GM12878 (cell line): ENCODE data around the gene HMGB1. TPM values are rescaled to one million over a fixed set of nuclear protein-coding genes. Genes with fewer than 3 reads are reported as not detected.

ENCODE experiments used
- ATAC-seq: fragments of 200-7000 bp; cut with Tn5 transposase; 3 replicates; pipeline ENCODE4 v1.9.1; 2020; ENCODE audit warnings: mild to moderate bottlenecking, moderate library complexity
- BruUV-seq: library from RNA; stranded (reverse); fragments of 400-500 nt; replicated peaks from 2 replicates; lab custom pipeline; 2021; lab: Mats Ljungman, UMichigan
- CTCF ChIA-PET: fragments of 300-600 bp; sonication (Branson Sonifier 250); formaldehyde crosslinking; extraction: SDS; loops from one replicate; lab custom pipeline; 2021; ENCODE audit warnings: inconsistent platforms; lab: Yijun Ruan, JAX
- POLR2A ChIA-PET: fragments of 350-600 bp; formaldehyde crosslinking; extraction: SDS; loops from one replicate; lab custom pipeline; 2021; ENCODE audit warnings: inconsistent platforms; lab: Charles Lee
- RAD21 ChIA-PET: fragments of 300-600 bp; sonication (Branson Sonifier 250); formaldehyde crosslinking; loops from one replicate; lab custom pipeline; 2023; ENCODE audit warnings: antibody characterized with exemption; ENCODE audit not compliant: unreplicated experiment; lab: Charles Lee
- SMC1A ChIA-PET: fragments of 300-600 bp; sonication (Branson Sonifier 250); formaldehyde crosslinking; loops from one replicate; lab custom pipeline; 2023; ENCODE audit not compliant: unreplicated experiment, uncharacterized antibody; lab: Charles Lee
- DNase-seq: peaks from one replicate; pipeline ENCODE4 v3.0.0-alpha.2; 2011; ENCODE audit warnings: low read depth, low spot score
- FAIRE-seq: peaks from 3 replicates; lab custom pipeline; 2011; peaks lifted over from hg19 to GRCh38; lab: Jason Lieb, UNC
- H2AFZ ChIP-seq: 2 replicates; pipeline ENCODE4 v1.6.0; 2011; ENCODE audit warnings: low read depth, low read length, control low read depth; ENCODE audit not compliant: control insufficient read depth
- H3K27ac ChIP-seq: 2 replicates; pipeline ENCODE4 v1.5.1; 2011; ENCODE audit warnings: control low read depth; ENCODE audit not compliant: control insufficient read depth, insufficient read depth
- H3K27me3 ChIP-seq, 2 experiments: replicated peaks in 1 of 2; 2 replicates each; pipeline versions ENCODE4 v1.6.0 to v1.6.1; 2011; ENCODE audit warnings: low read length in 1 of 2; ENCODE audit not compliant: control insufficient read depth in 2 of 2, insufficient read depth in 2 of 2
- H3K36me3 ChIP-seq, 2 experiments: 2 replicates each; pipeline ENCODE4 v1.5.1; 2011; ENCODE audit warnings: low read length in 1 of 2; ENCODE audit not compliant: control insufficient read depth in 2 of 2, insufficient read depth in 2 of 2
- H3K4me1 ChIP-seq: 2 replicates; pipeline ENCODE4 v1.6.1; 2011; ENCODE audit warnings: mild to moderate bottlenecking, low read length, moderate library complexity, mixed read lengths; ENCODE audit not compliant: control insufficient read depth, insufficient read depth
- H3K4me2 ChIP-seq: 2 replicates; pipeline ENCODE4 v1.6.0; 2011; ENCODE audit warnings: control low read depth; ENCODE audit not compliant: control insufficient read depth, insufficient read depth
- H3K4me3 ChIP-seq: fragments of 200-600 bp; sonication (generic); 2 replicates; pipeline ENCODE4 v1.5.1; 2016
- H3K79me2 ChIP-seq: 2 replicates; pipeline ENCODE4 v1.6.0; 2011; ENCODE audit warnings: low read length; ENCODE audit not compliant: control insufficient read depth, insufficient read depth
- H3K9ac ChIP-seq: 2 replicates; pipeline ENCODE4 v1.8.0; 2011; ENCODE audit warnings: low read length, control low read depth, mixed read lengths; ENCODE audit not compliant: control insufficient read depth, insufficient read depth
- H3K9me3 ChIP-seq: replicated peaks from 3 replicates; pipeline ENCODE4 v1.5.1; 2011; ENCODE audit warnings: mild to moderate bottlenecking, low read length; ENCODE audit not compliant: control insufficient read depth, insufficient read depth
- H4K20me1 ChIP-seq: 2 replicates; pipeline ENCODE4 v1.6.0; 2011; ENCODE audit not compliant: control insufficient read depth, insufficient read depth
- ATF2 ChIP-seq: IDR thresholded peaks from 2 replicates; pipeline ENCODE4 v1.6.1; 2012; ENCODE audit warnings: low read length, inconsistent platforms
- CEBPB ChIP-seq, 2 experiments: fragments of 150-350 bp in 1 of 2; IDR thresholded peaks; 2 replicates each; pipeline ENCODE4 v1.6.1; 2012 to 2014; ENCODE audit warnings: low read depth in 2 of 2, low read length in 2 of 2, borderline replicate concordance in 1 of 2, inconsistent platforms in 1 of 2
- CUX1 ChIP-seq: IDR thresholded peaks from 2 replicates; pipeline ENCODE4 v1.6.1; 2012; ENCODE audit warnings: improper control_type of control experiment, low read depth, low read length; ENCODE audit not compliant: insufficient replicate concordance
- IKZF2 ChIP-seq, 2 experiments: fragments of 450-650 bp; IDR thresholded peaks; 2 replicates each; pipeline ENCODE4 v1.6.1; 2017; ENCODE audit warnings: mild to moderate bottlenecking in 2 of 2, moderate library complexity in 2 of 2
- JUNB ChIP-seq: IDR thresholded peaks from 2 replicates; pipeline ENCODE4 v1.6.1; 2016; ENCODE audit warnings: antibody characterized with exemption, mild to moderate bottlenecking
- KDM1A ChIP-seq: fragments of 200-600 bp; sonication (generic); IDR thresholded peaks from 2 replicates; pipeline ENCODE4 v1.6.1; 2016; ENCODE audit warnings: borderline replicate concordance
- NFIC ChIP-seq: IDR thresholded peaks from 2 replicates; pipeline ENCODE4 v1.6.1; 2012; ENCODE audit warnings: low read depth, mild to moderate bottlenecking, inconsistent platforms, low read length, moderate library complexity
- RUNX3 ChIP-seq: IDR thresholded peaks from 2 replicates; pipeline ENCODE4 v1.6.1; 2012; ENCODE audit warnings: low read length, inconsistent platforms
- TCF12 ChIP-seq: IDR thresholded peaks from 2 replicates; pipeline ENCODE4 v1.6.1; 2011; ENCODE audit warnings: low read depth, mild to moderate bottlenecking, low read length
- TCF3 ChIP-seq: IDR thresholded peaks from 2 replicates; pipeline ENCODE4 v1.6.1; 2012; ENCODE audit warnings: low read depth, mild to moderate bottlenecking, low read length, borderline replicate concordance; ENCODE audit not compliant: insufficient read depth
- ZSCAN29 ChIP-seq: fragments of 450-650 bp; IDR thresholded peaks from 2 replicates; pipeline ENCODE4 v1.6.1; 2017; ENCODE audit warnings: mild to moderate bottlenecking, moderate library complexity
- WGBS: methylation state at CpG from one replicate; pipeline ENCODE4 v1.1.6; 2016; ENCODE audit warnings: low lambda C conversion rate; ENCODE audit not compliant: insufficient replicate concordance, insufficient coverage; ENCODE audit errors: missing lambda C conversion rate; 5-methylcytosine and 5-hydroxymethylcytosine counted together
- in situ Hi-C: fragments of 300-500 bp; cut with MboI; formaldehyde crosslinking; loops from 9 replicates; pipeline ENCODE4 v1.14.3; 2018; ENCODE audit warnings: mixed read lengths
- intact Hi-C: fragments of 100-400 bp; cut with micrococcal nuclease; formaldehyde crosslinking; loops from one replicate; pipeline ENCODE4 v1.14.2; 2022; ENCODE audit not compliant: unreplicated experiment
- polyA plus RNA-seq, 11 experiments: library from polyadenylated mRNA; depleted of rRNA in 4 of 11; unstranded in 6 of 11; stranded (reverse) in 5 of 11; fragments of >200 nt; fragmentation: Nextera tagmentation in 4 of 11; fragmentation: Illumina TruSeq in 1 of 11; extraction: Ambion mirVana in 4 of 11; extraction: Trizol in 1 of 11; gene quantifications; 1 replicate in 1 of 11; 2 replicates in 10 of 11; pipeline versions ENCODE4 v1.2.1 to v1.2.3, GENCODE V29; 2011 to 2016; ENCODE audit warnings: inconsistent platforms in 2 of 11, missing spikeins in 2 of 11, low read depth in 1 of 11
- total RNA-seq, 4 experiments: library from RNA; depleted of rRNA in 3 of 4; stranded (reverse); fragments of >200 nt in 3 of 4; fragmentation: Illumina TruSeq in 1 of 4; extraction: Trizol in 1 of 4; gene quantifications; 2 replicates each; pipeline versions ENCODE4 v1.2.1 to v1.2.3, GENCODE V29; 2013 to 2021

HMGB1 gene
- total and polyA plus RNA-seq, 10 of the 15 experiments (the other 5 are each of a cell fraction or from before 2014, with no cell fraction given) = 365 to 2,529 (median 1,396) TPM

- H3K27ac ChIP-seq = no peak overlapping the region
- peak; percentile 16 for DNase-seq
- H3K9me3 ChIP-seq = no peaks in the 10 kb centered on the region
- RAD21 ChIA-PET = interaction anchor here (0.5 kb wide), 1 partner anchor 14 kb away, joined by 3 read pairs; no protein-coding TSS in a partner anchor
- TF ChIP-seq RUNX3 (peak; percentile 69), JUNB (peak; percentile 65), TCF12 (0 out of 2 replicates have a peak, but pooled peaks have one; percentile 28), IKZF2 (IDR thresholded peaks at IDR 0.05) (no peak), TCF3 (0 out of 2 replicates have a peak, but pooled peaks have one; percentile 22)
- H3K4me3 ChIP-seq = no peak overlapping the region
- no peaks in the 10 kb centered on the region for H3K36me3 ChIP-seq
- H4K20me1 ChIP-seq = no peaks in the 10 kb centered on the region
- H3K79me2 ChIP-seq = no peaks in the 10 kb centered on the region
- no TSS peak for BruUV-seq
- H3K4me1 ChIP-seq = 0 out of 2 replicates have a peak, but pooled peaks cover 6% of the 10 kb centered on the region
- SMC1A ChIA-PET = interaction anchor here (0.6 to 1.6 kb wide), 5 partner anchors 11 to 201 kb away, joined by 3 to 5 read pairs (median 4); no protein-coding TSS in a partner anchor
- FAIRE-seq = peak; percentile 94
- no peak overlapping the region for H2AFZ ChIP-seq
- in situ Hi-C loops = no loop called here
- H3K27me3 ChIP-seq = no peaks in the 10 kb centered on the region
- 3% methylated on average over 1 of the region's 1 CpG for WGBS
- no peak overlapping the region for H3K9ac ChIP-seq
- ATAC-seq = peak; percentile 91
- CTCF ChIA-PET = interaction anchor here (0.7 to 2.1 kb wide), 5 partner anchors 10 to 372 kb away, joined by 3 to 4 read pairs (median 4); no protein-coding TSS in a partner anchor
- POLR2A ChIA-PET = interaction anchor here (0.6 kb wide), 2 partner anchors 20 to 261 kb away, joined by 3 read pairs; no protein-coding TSS in a partner anchor
- H3K4me2 ChIP-seq = 0 out of 2 replicates have a peak overlapping the region, but pooled peaks have one; percentile 1
- intact Hi-C loops = no loop called here
These were observed 38.3 kb upstream of the HMGB1 start for GRCh38 chr13:30504081-30504480.

- no peaks in the 10 kb centered on the region for H3K9me3 ChIP-seq
- ChIA-PET SMC1A (no interaction called here), POLR2A (no interaction called here), RAD21 (no interaction called here), CTCF (no interaction called here)
- in situ Hi-C loops = no loop called here
- DNase-seq = no peak
- no TSS peak for BruUV-seq
- H4K20me1 ChIP-seq = no peaks in the 10 kb centered on the region
- H3K4me1 ChIP-seq = 0 out of 2 replicates have a peak, but pooled peaks cover 6% of the 10 kb centered on the region
- no peaks in the 10 kb centered on the region for H3K36me3 ChIP-seq
- intact Hi-C loops = no loop called here
- no peak overlapping the region for H3K4me2 ChIP-seq
- no peaks in the 10 kb centered on the region for H3K27me3 ChIP-seq
- H3K4me3 ChIP-seq = no peak overlapping the region
- 52% methylated on average over 2 of the region's 2 CpGs for WGBS
- FAIRE-seq = no peak
- no peak overlapping the region for H3K9ac ChIP-seq
- H3K79me2 ChIP-seq = no peaks in the 10 kb centered on the region
- ATAC-seq = no peak
- H2AFZ ChIP-seq = no peak overlapping the region
- no peak overlapping the region for H3K27ac ChIP-seq
- TF ChIP-seq CUX1 (no peak), CEBPB (IDR thresholded peaks at IDR 0.05; ENCODE audit: borderline replicate concordance in 1 of 2, low read depth in 2 of 2, low read length in 2 of 2) (no peak), ATF2 (no peak), KDM1A (no peak), ZSCAN29 (no peak), NFIC (no peak)
These were observed 36.5 kb upstream of the HMGB1 start for GRCh38 chr13:30502237-30502636.
